HG02798 (cell line): ENCODE data around the gene TAS2R41.
"Not testable (repeated sequence)": the region's sequence is repeated elsewhere in the genome, so short reads cannot be mapped to it uniquely, and the experiment has no call there.

Source experiments
- ATAC-seq: cut with Tn5 transposase; IDR thresholded peaks from one replicate; pipeline ENCODE4 v1.9.1; 2021; ENCODE audit warnings: mild to moderate bottlenecking; ENCODE audit not compliant: unreplicated experiment, poor library complexity

TAS2R41 gene

GRCh38 chr7:143512488-143513340, 35.0 kb downstream of the TAS2R41 start:
- ATAC-seq, result no peak

GRCh38 chr7:143514487-143514886, 36.8 kb downstream of the TAS2R41 start:
- no peak for ATAC-seq

DNA sequence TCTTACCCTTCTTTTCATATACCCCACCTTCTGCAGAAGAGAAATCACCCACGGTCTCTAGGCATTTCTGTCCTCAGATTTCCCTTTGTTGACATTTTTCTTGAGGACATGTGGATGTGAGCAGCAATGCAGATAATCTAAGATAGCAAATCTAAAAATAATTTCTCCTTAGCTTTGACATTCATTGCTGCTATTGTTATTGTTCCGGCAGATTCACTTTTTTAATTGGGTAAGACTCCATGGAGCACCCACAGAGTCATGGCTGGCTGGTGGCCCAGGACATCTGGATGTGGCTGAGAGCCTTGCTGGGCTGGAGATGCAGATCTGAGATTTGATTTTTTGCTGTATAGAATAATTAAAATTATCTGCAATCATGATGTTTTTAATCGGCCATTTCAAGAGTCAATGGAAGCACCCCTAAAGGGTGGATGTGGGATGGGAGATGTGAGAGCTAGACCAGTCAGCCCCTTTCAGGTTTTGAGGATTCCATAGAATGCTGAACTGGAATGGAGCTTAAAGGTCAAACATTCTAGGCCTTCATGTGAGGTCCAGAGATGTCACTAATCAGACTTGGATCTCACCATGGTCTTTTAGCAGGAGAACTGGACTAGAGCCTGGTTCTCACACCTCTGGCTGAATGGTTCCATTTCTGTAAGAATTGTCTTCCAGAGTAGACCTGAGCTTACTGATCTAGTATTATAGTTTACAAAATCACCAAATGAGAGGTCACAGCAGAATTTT, 37.5 kb downstream of the TAS2R41 start:
- no peak for ATAC-seq

- ATAC-seq, result no peak
Observed at GRCh38 chr7:143516981-143517380, 39.3 kb downstream of the TAS2R41 start.

DNA sequence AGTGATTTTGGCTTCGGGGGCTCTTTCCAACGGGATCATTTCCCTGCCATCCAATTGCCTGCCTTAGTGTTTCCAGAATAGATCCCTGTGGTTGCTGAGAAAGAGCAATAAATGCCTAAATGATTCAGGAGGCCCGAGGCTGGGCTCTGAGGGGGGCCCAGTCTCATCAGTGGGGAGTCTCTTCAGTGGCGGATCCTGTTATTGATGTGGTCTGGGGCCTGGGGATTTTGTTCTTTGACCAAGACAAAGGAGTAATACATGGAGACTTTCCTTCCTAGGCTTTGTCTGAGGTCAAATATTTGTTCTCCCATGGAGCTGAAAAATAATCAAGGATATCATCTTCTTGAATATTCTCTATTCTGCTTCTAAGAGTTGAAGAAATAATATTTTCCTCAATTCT, 40.8 kb downstream of the TAS2R41 start:
- no peak for ATAC-seq

GRCh38 chr7:143518941-143519340, 41.3 kb downstream of the TAS2R41 start:
- ATAC-seq, result no peak

DNA sequence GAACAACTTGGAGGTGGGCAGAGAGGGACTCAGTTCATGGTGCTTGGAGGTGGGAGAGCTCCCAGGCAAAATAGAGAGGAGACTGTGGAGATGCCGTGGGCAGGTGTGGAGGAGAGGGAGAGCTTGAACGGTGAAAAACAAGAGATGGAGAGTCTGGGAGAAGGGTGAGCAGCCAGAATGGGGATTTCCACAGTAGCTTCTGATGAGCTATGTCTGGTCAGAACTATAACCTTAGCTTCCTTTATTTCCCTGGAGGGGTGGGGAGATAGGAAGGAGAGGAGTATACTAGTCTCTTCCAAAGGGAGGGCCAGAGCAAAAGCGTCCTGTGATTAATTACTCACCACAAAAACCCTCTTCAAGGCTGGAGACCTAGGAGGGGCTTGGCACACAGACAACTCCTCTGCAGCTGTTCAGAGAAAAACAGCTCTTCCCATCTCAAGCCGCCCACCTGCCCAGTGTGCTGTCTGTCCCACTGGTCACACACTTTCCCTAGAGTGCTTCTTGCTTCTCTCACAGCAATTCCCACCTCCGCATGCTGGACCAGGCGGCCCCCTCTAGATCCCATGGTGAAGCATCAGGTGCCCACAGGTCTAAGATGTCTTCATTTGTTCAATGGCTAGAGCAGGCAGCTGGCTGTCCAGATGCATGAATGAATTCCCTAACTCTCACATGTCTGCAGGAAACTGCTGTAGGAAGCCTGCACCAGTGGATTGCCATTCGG, 41.9 kb downstream of the TAS2R41 start:
- no peak for ATAC-seq

GRCh38 chr7:143522309-143522916, 44.7 kb downstream of the TAS2R41 start:
- not testable (repeated sequence) for ATAC-seq
